NCI-H2196 (cell line): ENCODE data around the gene PITX3.
"Not testable (repeated sequence)": the region's sequence is repeated elsewhere in the genome, so short reads cannot be mapped to it uniquely, and the experiment has no call there.

Experiments
- DNase-seq: peaks from one replicate; lab custom pipeline; 2025; ENCODE audit not compliant: unreplicated experiment; lab: John Stamatoyannopoulos, UW

PITX3 gene

GRCh38 chr10:102261196-102261595 is 19.9 kb upstream of the PITX3 start:
- DNase-seq = no peak

- DNase-seq = no peak
These were observed 14.1 kb upstream of the PITX3 start for GRCh38 chr10:102255404-102255803.

- DNase-seq = no peak
These were observed 13.1 kb upstream of the PITX3 start for GRCh38 chr10:102254426-102254825.

GRCh38 chr10:102252508-102252907 is 11.2 kb upstream of the PITX3 start:
- DNase-seq = not testable (repeated sequence)

DNA sequence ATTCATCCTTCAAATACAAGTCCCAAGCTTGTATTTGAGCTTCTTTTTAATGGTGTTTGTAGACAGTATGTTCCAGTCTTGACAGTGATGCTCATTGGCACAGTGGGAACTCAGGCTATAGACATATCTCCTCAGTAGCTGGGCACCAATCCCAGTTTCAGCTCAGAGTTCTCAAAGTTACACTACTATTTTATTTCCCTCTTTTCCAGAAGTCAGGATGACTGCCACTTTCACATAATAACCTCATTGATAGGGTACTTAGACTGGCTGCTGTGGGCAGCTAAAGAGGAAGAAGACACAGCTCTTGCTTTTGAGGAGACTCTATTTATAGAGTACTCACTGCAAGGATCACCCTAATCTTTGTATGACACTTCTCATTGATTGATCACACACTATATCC is 6.4 kb upstream of the PITX3 start:
- no peak for DNase-seq

DNA sequence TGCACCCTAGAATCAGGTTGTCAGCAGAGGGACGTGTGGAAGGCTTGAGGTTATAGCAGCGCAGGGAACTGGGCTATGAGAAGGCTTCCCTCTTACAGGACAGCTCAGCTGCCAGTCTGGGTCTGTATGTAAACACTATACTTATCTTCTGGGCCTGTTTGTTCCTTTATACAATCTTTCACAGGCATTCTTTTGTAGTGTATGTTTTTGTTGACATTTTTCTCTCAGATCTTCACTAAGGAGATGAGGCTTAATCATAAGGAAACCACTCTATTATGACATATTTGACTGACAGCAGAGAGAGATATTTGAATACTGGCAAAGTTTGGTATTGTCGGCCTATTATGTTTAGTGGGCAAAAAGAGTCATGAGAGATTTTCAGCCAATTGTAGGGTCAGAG is 4.9 kb upstream of the PITX3 start:
- no peak for DNase-seq

DNA sequence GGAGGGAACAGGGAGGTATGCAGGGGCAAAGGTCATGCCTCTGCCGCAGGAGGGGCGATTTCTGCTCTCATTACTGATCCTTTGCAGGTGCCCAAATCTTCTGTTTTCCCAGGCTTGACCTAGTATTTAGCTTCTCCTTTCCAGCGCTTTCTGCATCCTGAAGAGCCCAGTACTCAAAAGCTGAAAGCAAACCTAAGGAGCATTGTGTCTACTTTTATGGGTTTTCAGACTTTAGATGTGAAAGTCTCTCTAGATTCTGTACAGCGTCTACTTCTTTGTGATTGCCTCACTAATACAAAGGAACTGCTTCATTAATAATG is 4.6 kb upstream of the PITX3 start:
- DNase-seq = no peak

- peak; percentile 92 for DNase-seq
These were observed 4.0 kb upstream of the PITX3 start, which contains the start of gene GBF1 for GRCh38 chr10:102245082-102245931. TSS of gene GBF1 (plus strand) at chr10:102245532. CDS start at chr10:102258939, 13,407 bp downstream.

- no peak for DNase-seq
These were observed 2.0 kb upstream of the PITX3 start for GRCh38 chr10:102243309-102243708.

DNA sequence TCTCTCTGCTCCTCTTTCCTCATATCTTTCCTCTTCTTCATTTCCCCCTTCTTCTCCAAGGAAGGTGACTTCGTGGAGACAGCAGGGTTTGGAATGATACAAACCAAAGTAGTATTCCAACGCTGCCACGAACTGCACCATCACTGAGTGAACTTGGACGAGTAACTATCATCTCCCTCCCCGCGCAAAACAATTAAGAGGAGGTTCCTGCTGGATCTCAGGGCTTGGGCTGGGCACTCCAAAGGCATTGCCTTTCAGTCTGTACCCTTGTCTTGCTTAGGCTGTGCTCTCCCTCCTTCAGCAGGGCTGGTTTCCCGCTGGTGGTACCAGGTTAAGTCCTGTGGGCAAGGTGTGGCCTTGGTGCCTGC is 790 bp upstream of the PITX3 start:
- DNase-seq = no peak

GRCh38 chr10:102241032-102241443 is 274 bp downstream of the PITX3 start:
- no peak for DNase-seq

DNA sequence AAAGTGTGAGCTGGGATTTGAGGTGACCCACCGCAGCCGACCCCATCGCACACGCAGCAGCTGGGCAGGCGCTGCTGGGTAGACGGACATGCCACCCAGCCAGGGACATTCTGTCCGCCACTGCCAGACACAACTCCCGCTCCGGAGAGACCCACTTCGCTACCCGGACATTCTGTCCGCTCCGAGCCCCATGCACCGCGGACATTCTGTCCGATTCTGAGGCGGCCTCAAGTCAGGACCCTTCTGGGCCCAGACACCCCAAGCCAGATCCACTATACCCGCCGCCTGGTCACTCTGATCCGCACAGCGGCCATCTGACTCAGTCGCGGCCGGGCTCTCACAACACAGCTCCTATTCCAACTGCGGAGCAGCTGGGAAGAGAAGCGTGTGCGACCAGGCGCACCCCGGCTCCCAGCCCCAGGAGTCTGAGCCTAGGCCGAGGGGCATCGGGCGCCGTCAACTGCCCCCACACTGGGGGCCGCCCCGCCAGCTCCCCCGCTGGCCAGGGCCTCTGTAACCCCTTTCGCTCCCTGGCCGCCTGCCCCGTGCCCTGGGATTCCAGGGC is 763 bp downstream of the PITX3 start:
- no peak for DNase-seq

GRCh38 chr10:102237711-102238252 is 3.5 kb downstream of the PITX3 start:
- DNase-seq = no peak

GRCh38 chr10:102236006-102236405 is 5.3 kb downstream of the PITX3 start:
- no peak for DNase-seq

GRCh38 chr10:102235598-102235920 is 5.8 kb downstream of the PITX3 start:
- DNase-seq = no peak

DNA sequence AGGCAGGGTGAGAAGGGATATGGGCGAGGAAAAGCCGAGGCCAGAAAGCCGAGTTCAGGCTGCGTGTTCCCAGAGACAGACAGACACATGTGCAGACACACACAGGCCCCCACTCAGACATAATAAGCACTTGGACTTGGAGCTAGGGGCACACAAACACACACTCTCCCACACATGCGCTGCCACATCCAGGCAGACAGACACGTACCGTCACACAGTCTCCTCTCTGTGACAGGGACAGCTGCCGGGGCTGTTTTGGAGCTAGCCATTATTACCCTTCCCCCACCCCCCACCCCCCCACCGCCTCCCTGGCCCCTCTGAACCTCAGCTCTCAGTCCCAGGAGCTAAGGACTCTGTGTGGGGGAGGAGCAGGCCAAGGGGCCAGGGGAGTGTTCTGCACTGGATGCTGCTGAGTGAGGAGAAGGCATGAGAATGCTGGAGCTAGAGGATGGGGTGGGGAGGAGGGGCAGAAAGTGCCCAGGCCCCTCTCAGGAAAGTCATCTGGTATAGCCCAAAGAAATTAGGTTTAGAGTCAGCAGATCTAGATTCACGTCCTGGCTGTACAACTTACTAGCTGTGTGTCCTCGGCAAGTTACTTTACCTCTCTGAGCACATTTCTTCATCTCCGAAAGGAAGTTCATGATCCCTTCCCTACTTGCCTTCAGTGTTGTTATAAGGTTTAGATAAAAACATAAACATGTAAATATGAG is 6.3 kb downstream of the PITX3 start:
- DNase-seq = no peak

DNA sequence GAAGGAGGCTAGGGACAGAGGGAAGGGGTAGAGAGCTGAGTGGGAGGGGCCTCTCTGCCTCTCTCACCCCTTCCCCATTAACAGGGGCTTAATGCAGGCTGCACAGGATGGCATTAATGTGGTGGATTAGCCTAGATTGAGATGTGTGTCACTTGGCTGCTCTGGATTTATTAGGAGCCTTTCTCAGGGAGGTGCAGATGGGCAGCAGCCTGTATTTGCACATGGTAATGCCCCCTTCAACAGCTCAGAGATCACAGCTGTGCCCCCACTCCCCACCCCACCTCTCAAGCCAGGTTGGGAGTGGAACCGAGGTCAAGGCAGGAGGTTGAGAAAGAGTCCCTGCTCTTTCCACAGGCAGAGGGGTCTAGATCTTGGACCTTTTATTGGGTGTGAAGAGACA is 7.3 kb downstream of the PITX3 start:
- no peak for DNase-seq

GRCh38 chr10:102231357-102232318 is 9.7 kb downstream of the PITX3 start:
- peak; percentile 39 for DNase-seq

DNA sequence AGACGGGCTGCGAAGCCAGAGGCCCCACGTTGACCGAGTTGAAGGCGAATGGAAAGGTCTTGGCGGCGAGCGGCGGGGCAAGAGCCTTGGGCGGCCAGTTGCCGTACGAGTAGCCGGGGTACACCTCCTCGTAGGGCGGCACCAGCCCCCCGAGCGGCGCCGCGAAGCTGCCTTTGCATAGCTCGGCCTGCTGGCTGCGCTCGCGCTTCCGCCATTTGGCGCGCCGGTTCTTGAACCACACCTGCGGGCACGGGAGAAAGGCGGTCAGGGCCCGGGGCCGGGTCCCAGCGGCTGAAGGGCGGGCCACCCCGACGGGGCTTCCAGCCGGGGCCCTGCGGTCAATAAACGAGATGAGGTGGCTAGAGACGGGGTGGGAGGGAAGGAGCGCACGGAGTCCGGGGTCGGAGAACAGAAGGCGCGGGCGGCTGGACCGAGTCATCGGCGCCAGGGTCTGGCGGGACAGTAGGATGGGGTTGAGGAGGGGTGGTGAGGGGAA is 10.4 kb downstream of the PITX3 start:
- DNase-seq = peak; percentile 35

- peak; percentile 70 for DNase-seq
These were observed 10.9 kb downstream of the PITX3 start for GRCh38 chr10:102230264-102230860.
